ENCODE results near the gene TNNC2. TPM values are rescaled to one million over a fixed set of nuclear protein-coding genes. Genes with fewer than 3 reads are reported as not detected.

TNNC2 gene
- total and polyA plus RNA-seq, 2 of the 13 experiments (the other 11 are each of a cell fraction or from before 2014, with no cell fraction given): 1.8 to 4.7 TPM

GRCh38 chr20:45853484-45853883 lies 26.4 kb upstream of the TNNC2 start:
- H3K4me2 ChIP-seq (ENCODE audit: low read depth, low read length): no peak overlapping the region
- H3K4me3 ChIP-seq (replicated peaks in 1 of 3; ENCODE audit: insufficient read depth in 1 of 3, low read depth in 2 of 3, low read length in 3 of 3): no peak overlapping the region
- peaks cover 4% of the 10 kb centered on the region for H3K79me2 ChIP-seq (ENCODE audit: insufficient read depth, low read length)
- no peak overlapping the region for H3K9ac ChIP-seq (ENCODE audit: insufficient read depth, low read depth, low read length)
- no peaks in the 10 kb centered on the region; a peak in 1 of 5 replicates for H3K27me3 ChIP-seq (ENCODE audit: control insufficient read depth in 1 of 2, insufficient read depth in 2 of 2, low read length in 2 of 2)
- H3K27ac ChIP-seq (ENCODE audit: extremely low read length, insufficient read depth, low read length): no peak overlapping the region
- no peak overlapping the region for H2AFZ ChIP-seq (ENCODE audit: low read length)
- BruUV-seq (replicated peaks): no TSS peak
- no peak for TF ChIP-seq NPAS2 (CRISPR knock-in tag; IDR thresholded peaks at IDR 0.05; ENCODE audit: borderline replicate concordance)
- no peak for TF ChIP-seq ETV6 (CRISPR knock-in tag; conservative IDR thresholded peaks at IDR 0.05)
- TF ChIP-seq HHEX (CRISPR knock-in tag; IDR thresholded peaks at IDR 0.05): no peak
- TF ChIP-seq SMAD1 (CRISPR knock-in tag; IDR thresholded peaks at IDR 0.05; ENCODE audit: borderline replicate concordance, low read depth): no peak
- TF ChIP-seq ZMAT5 (CRISPR knock-in tag; IDR thresholded peaks at IDR 0.05; ENCODE audit: borderline replicate concordance, low read depth): no peak
- TF ChIP-seq ZNF205 (CRISPR knock-in tag; IDR thresholded peaks at IDR 0.05): no peak
- TF ChIP-seq PATZ1 (CRISPR knock-in tag; IDR thresholded peaks at IDR 0.05): no peak
- TF ChIP-seq ZC3H4 (CRISPR knock-in tag; IDR thresholded peaks at IDR 0.05; ENCODE audit: borderline replicate concordance): no peak
- TF ChIP-seq TMF1 (CRISPR knock-in tag; IDR thresholded peaks at IDR 0.05; ENCODE audit: low read depth): no peak
- no peak for TF ChIP-seq ZNF350 (CRISPR knock-in tag; IDR thresholded peaks at IDR 0.05; ENCODE audit: borderline replicate concordance, low read depth)
- no peak for TF ChIP-seq SIN3B (IDR thresholded peaks at IDR 0.05; ENCODE audit: low read length)
- WGBS (ENCODE audit: low lambda C conversion rate): 88% methylated on average over 2 of the region's 2 CpGs
- H3K36me3 ChIP-seq (replicated peaks in 1 of 2; ENCODE audit: control insufficient read depth in 1 of 2, insufficient read depth in 2 of 2, low read length in 2 of 2): peaks cover 0 to under 1% of the 10 kb centered on the region in 2 experiments; a peak in 1 of 5 replicates
- DNase-seq (ENCODE audit: low spot score) (no peak), ATAC-seq (no peak), FAIRE-seq (no peak)
- in situ Hi-C loops (cut with HindIII; ENCODE audit: extremely low pct_ligation_motif_present, low pct_unique_long_range_greater_than_20kb): no loop called here
- no peaks in the 10 kb centered on the region for H3K9me3 ChIP-seq (ENCODE audit: low read length)
- H3K4me1 ChIP-seq (ENCODE audit: insufficient read depth, low read length): peaks cover 17% of the 10 kb centered on the region
- POLR2A ChIA-PET: interaction anchor here (1.3 kb wide), 1 partner anchor 27 kb away, joined by 3 read pairs; no protein-coding TSS in a partner anchor
- CTCF ChIA-PET (ENCODE audit: low intra/inter-chr PET ratio, low total read pairs): no interaction called here
- H4K20me1 ChIP-seq (ENCODE audit: insufficient read depth, low read length): no peaks in the 10 kb centered on the region
- intact Hi-C loops (cut with micrococcal nuclease; ENCODE audit: unreplicated experiment): no loop called here
